Small intestine (tissue), 4 donors: ENCODE results near the gene ARHGEF3. TPM values are rescaled to one million over a fixed set of nuclear protein-coding genes. Genes with fewer than 3 reads are reported as not detected.

ENCODE experiments used
- polyA plus RNA-seq, 4 donors: library from polyadenylated mRNA; stranded (reverse) in 3 of 4; unstranded in 1 of 4; fragments of 200-250 nt in 3 of 4; fragments of 120-200 nt in 1 of 4; gene quantifications; one replicate each; pipeline versions ENCODE4 v1.2.1 to v1.2.3, GENCODE V29; 2013
- donor health status: healthy with polysubstance abuse.
- donor health status: Bipolar disorder and iron deficiency.
- donor health status: healthy.

The ARHGEF3 gene
- polyA plus RNA-seq, 4 donors = 1.6 to 9.0 (median 4.6) TPM

Other genes with a start within 250 kb of the ARHGEF3 start
- gene CCDC66, start 244.8 kb downstream of the ARHGEF3 start, polyA plus RNA-seq = 10 to 100 TPM in 1 of 4 donors, 1 to 10 TPM in 3; 3.5 to 21.0 (median 4.8) TPM
- 10 to 100 TPM; 16.8 to 49.9 (median 20.5) TPM for gene TASOR, start 118.7 kb downstream of the ARHGEF3 start, polyA plus RNA-seq